ENCODE measurements around the gene PLD1.

Gene PLD1

GRCh38 chr3:171790898-171791691, 19.2 kb downstream of the PLD1 start:
- Histone ChIP-seq H3K4me1 (ENCODE audit: control insufficient read depth, insufficient read depth, low read length) (peaks cover 11% of the 10 kb centered on the region), H3K4me3 (ENCODE audit: low read depth, low read length) (no peak overlapping the region), H3K27me3 (ENCODE audit: control insufficient read depth, insufficient read depth, low read length) (no peaks in the 10 kb centered on the region), H3K9me3 (ENCODE audit: control insufficient read depth, insufficient read depth, low read length) (no peaks in the 10 kb centered on the region), H3K27ac (ENCODE audit: low read depth, low read length) (peak overlapping the region; percentile 74), H3K36me3 (ENCODE audit: control insufficient read depth, insufficient read depth, low read length) (no peaks in the 10 kb centered on the region), H3K9ac (ENCODE audit: low read depth, low read length) (no peak overlapping the region)

DNA sequence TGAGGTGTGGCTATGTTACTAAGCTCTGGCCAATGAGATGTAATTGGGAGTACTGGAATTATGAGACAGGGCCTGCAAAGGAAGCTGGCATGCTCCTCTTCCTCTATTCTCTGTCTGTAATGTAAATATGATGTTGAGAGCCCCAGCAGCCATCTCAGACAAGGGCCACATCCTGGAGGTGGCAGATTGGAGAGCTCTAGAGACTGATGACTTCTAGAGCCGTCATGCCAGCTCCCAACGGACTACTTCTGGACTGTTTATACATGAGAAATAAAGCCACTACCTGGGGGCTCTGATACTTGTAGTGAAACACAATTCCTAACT, 19.7 kb downstream of the PLD1 start:
- no peaks in the 10 kb centered on the region for H3K27me3 ChIP-seq (ENCODE audit: control insufficient read depth, insufficient read depth, low read length)
- H3K4me1 ChIP-seq (ENCODE audit: control insufficient read depth, insufficient read depth, low read length), result peaks cover 11% of the 10 kb centered on the region
- H3K27ac ChIP-seq (ENCODE audit: low read depth, low read length), result no peak overlapping the region
- no peaks in the 10 kb centered on the region for H3K9me3 ChIP-seq (ENCODE audit: control insufficient read depth, insufficient read depth, low read length)
- H3K9ac ChIP-seq (ENCODE audit: low read depth, low read length), result no peak overlapping the region
- H3K4me3 ChIP-seq (ENCODE audit: low read depth, low read length), result no peak overlapping the region
- no peaks in the 10 kb centered on the region for H3K36me3 ChIP-seq (ENCODE audit: control insufficient read depth, insufficient read depth, low read length)

DNA sequence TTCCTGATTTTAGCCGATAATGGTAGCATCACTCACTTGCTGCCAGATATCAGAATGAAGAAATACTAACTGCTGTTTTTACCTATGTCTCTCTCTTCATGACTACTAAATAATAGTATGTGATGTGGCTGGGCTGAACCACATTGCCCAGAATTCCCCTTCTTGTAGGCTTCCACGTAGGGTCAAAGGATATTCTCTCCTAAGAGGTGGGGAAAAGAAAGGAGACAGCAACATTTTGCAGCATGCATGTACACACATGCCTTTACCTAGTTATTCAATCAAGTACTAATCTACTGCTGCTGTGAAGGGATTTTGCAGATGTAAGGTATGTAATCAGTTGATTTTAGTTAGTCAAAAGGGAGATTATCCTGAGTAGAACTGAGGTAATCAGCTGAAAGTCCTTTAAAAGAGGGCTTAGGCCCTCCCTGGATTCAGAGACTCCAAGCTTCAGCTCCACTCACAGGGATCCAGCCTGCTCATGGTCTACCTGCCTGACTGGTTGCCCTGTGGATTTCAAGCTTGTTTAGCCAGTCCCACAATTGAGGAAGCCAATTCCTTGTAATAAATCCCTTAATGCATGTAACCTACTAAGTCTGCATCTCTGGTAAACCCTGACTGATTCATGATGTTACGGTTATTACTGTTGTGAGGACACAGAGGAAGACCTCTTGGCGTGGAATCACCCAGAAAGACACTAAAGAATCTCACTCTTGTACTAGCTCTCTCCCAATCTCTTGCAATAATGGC, 20.4 kb downstream of the PLD1 start:
- H3K9ac ChIP-seq (ENCODE audit: low read depth, low read length), result no peak overlapping the region
- no peak overlapping the region for H3K27ac ChIP-seq (ENCODE audit: low read depth, low read length)
- peaks cover 11% of the 10 kb centered on the region for H3K4me1 ChIP-seq (ENCODE audit: control insufficient read depth, insufficient read depth, low read length)
- no peak overlapping the region for H3K4me3 ChIP-seq (ENCODE audit: low read depth, low read length)
- H3K27me3 ChIP-seq (ENCODE audit: control insufficient read depth, insufficient read depth, low read length), result no peaks in the 10 kb centered on the region
- H3K9me3 ChIP-seq (ENCODE audit: control insufficient read depth, insufficient read depth, low read length), result no peaks in the 10 kb centered on the region
- no peaks in the 10 kb centered on the region for H3K36me3 ChIP-seq (ENCODE audit: control insufficient read depth, insufficient read depth, low read length)

- H3K27me3 ChIP-seq (ENCODE audit: control insufficient read depth, insufficient read depth, low read length), result no peaks in the 10 kb centered on the region
- no peak overlapping the region for H3K27ac ChIP-seq (ENCODE audit: low read depth, low read length)
- H3K4me1 ChIP-seq (ENCODE audit: control insufficient read depth, insufficient read depth, low read length), result peaks cover 11% of the 10 kb centered on the region
- H3K4me3 ChIP-seq (ENCODE audit: low read depth, low read length), result no peak overlapping the region
- no peak overlapping the region for H3K9ac ChIP-seq (ENCODE audit: low read depth, low read length)
- H3K9me3 ChIP-seq (ENCODE audit: control insufficient read depth, insufficient read depth, low read length), result no peaks in the 10 kb centered on the region
- H3K36me3 ChIP-seq (ENCODE audit: control insufficient read depth, insufficient read depth, low read length), result no peaks in the 10 kb centered on the region
These were observed 21.5 kb downstream of the PLD1 start for GRCh38 chr3:171788546-171789351.

DNA sequence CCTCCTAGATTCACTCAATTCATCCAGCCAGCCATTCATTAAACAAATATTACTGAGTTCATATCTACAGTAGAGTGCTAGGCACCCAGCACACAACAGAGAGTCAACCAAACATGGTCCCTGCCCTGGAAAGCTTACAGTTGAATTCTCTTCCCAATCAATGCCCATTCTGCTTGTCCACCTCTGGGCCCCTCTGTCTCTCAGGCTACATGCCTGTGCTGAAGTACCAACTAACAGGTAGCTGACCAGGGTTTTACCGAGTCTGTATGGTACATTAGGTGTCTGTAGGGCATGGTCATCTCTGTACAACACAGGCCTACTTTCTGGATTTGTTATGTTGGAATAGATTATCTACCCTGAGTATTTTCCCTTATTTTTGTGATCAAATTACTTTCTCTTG, 23.3 kb downstream of the PLD1 start:
- H3K36me3 ChIP-seq (ENCODE audit: control insufficient read depth, insufficient read depth, low read length), result no peaks in the 10 kb centered on the region
- peaks cover 10% of the 10 kb centered on the region for H3K4me1 ChIP-seq (ENCODE audit: control insufficient read depth, insufficient read depth, low read length)
- no peaks in the 10 kb centered on the region for H3K27me3 ChIP-seq (ENCODE audit: control insufficient read depth, insufficient read depth, low read length)
- no peak overlapping the region for H3K4me3 ChIP-seq (ENCODE audit: low read depth, low read length)
- no peak overlapping the region for H3K9ac ChIP-seq (ENCODE audit: low read depth, low read length)
- H3K27ac ChIP-seq (ENCODE audit: low read depth, low read length), result no peak overlapping the region
- no peaks in the 10 kb centered on the region for H3K9me3 ChIP-seq (ENCODE audit: control insufficient read depth, insufficient read depth, low read length)

GRCh38 chr3:171784937-171785336, 25.3 kb downstream of the PLD1 start:
- Histone ChIP-seq H3K9me3 (ENCODE audit: control insufficient read depth, insufficient read depth, low read length) (no peaks in the 10 kb centered on the region), H3K27ac (ENCODE audit: low read depth, low read length) (no peak overlapping the region), H3K9ac (ENCODE audit: low read depth, low read length) (no peak overlapping the region), H3K27me3 (ENCODE audit: control insufficient read depth, insufficient read depth, low read length) (no peaks in the 10 kb centered on the region), H3K4me1 (ENCODE audit: control insufficient read depth, insufficient read depth, low read length) (no peaks in the 10 kb centered on the region), H3K36me3 (ENCODE audit: control insufficient read depth, insufficient read depth, low read length) (no peaks in the 10 kb centered on the region), H3K4me3 (ENCODE audit: low read depth, low read length) (no peak overlapping the region)

GRCh38 chr3:171784387-171784786, 25.9 kb downstream of the PLD1 start:
- H3K36me3 ChIP-seq (ENCODE audit: control insufficient read depth, insufficient read depth, low read length), result no peaks in the 10 kb centered on the region
- no peaks in the 10 kb centered on the region for H3K9me3 ChIP-seq (ENCODE audit: control insufficient read depth, insufficient read depth, low read length)
- H3K9ac ChIP-seq (ENCODE audit: low read depth, low read length), result no peak overlapping the region
- no peaks in the 10 kb centered on the region for H3K4me1 ChIP-seq (ENCODE audit: control insufficient read depth, insufficient read depth, low read length)
- no peak overlapping the region for H3K27ac ChIP-seq (ENCODE audit: low read depth, low read length)
- H3K4me3 ChIP-seq (ENCODE audit: low read depth, low read length), result no peak overlapping the region
- H3K27me3 ChIP-seq (ENCODE audit: control insufficient read depth, insufficient read depth, low read length), result no peaks in the 10 kb centered on the region

- Histone ChIP-seq H3K4me3 (ENCODE audit: low read depth, low read length) (no peak overlapping the region), H3K36me3 (ENCODE audit: control insufficient read depth, insufficient read depth, low read length) (no peaks in the 10 kb centered on the region), H3K27ac (ENCODE audit: low read depth, low read length) (no peak overlapping the region), H3K27me3 (ENCODE audit: control insufficient read depth, insufficient read depth, low read length) (no peaks in the 10 kb centered on the region), H3K9me3 (ENCODE audit: control insufficient read depth, insufficient read depth, low read length) (no peaks in the 10 kb centered on the region), H3K4me1 (ENCODE audit: control insufficient read depth, insufficient read depth, low read length) (no peaks in the 10 kb centered on the region), H3K9ac (ENCODE audit: low read depth, low read length) (no peak overlapping the region)
These were observed 26.7 kb downstream of the PLD1 start for GRCh38 chr3:171783626-171784025.

DNA sequence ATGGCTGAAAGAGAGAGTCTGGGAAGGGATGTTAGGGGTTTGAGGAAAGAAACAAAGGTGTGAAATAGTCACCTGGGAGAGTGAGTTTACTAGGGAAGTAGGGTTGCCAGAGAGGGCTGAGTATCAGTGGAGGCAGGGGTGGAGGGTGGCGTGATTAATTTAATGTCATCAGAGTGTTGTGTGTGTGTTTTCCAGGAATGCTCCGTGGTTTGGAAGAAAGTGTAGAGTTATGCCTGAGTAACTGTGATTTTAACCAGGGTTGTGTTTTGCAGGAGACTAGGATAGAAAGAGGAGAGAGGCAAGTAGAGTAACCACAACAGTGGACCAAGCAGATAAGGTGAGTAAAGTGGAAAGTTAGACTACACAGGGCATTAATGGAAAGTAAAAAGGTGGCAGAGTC, 27.2 kb downstream of the PLD1 start:
- Histone ChIP-seq H3K9me3 (ENCODE audit: control insufficient read depth, insufficient read depth, low read length) (no peaks in the 10 kb centered on the region), H3K9ac (ENCODE audit: low read depth, low read length) (no peak overlapping the region), H3K4me3 (ENCODE audit: low read depth, low read length) (no peak overlapping the region), H3K36me3 (ENCODE audit: control insufficient read depth, insufficient read depth, low read length) (no peaks in the 10 kb centered on the region), H3K27ac (ENCODE audit: low read depth, low read length) (no peak overlapping the region), H3K27me3 (ENCODE audit: control insufficient read depth, insufficient read depth, low read length) (no peaks in the 10 kb centered on the region), H3K4me1 (ENCODE audit: control insufficient read depth, insufficient read depth, low read length) (no peaks in the 10 kb centered on the region)

DNA sequence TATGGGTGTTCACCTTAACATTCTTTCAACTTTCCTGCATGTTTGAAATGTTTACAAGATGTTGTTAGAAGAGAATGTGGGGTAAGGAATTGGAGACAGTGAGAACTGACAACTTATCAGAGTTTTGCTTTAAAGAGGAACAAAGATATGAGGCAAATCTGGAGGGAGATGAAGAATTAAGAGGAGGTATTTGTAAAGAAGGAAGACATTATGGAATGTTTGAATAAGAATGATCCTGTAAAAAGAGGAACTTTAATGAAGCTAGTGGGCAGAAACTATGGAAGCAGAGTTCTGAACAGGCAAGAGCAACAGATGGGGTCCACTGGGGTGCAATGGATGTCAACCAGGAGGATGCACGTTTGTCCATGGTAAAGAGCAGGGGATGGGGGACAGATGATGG, 27.7 kb downstream of the PLD1 start:
- peaks cover 2% of the 10 kb centered on the region for H3K4me1 ChIP-seq (ENCODE audit: control insufficient read depth, insufficient read depth, low read length)
- H3K27me3 ChIP-seq (ENCODE audit: control insufficient read depth, insufficient read depth, low read length), result no peaks in the 10 kb centered on the region
- H3K9me3 ChIP-seq (ENCODE audit: control insufficient read depth, insufficient read depth, low read length), result no peaks in the 10 kb centered on the region
- no peak overlapping the region for H3K27ac ChIP-seq (ENCODE audit: low read depth, low read length)
- H3K9ac ChIP-seq (ENCODE audit: low read depth, low read length), result no peak overlapping the region
- no peak overlapping the region for H3K4me3 ChIP-seq (ENCODE audit: low read depth, low read length)
- H3K36me3 ChIP-seq (ENCODE audit: control insufficient read depth, insufficient read depth, low read length), result no peaks in the 10 kb centered on the region

DNA sequence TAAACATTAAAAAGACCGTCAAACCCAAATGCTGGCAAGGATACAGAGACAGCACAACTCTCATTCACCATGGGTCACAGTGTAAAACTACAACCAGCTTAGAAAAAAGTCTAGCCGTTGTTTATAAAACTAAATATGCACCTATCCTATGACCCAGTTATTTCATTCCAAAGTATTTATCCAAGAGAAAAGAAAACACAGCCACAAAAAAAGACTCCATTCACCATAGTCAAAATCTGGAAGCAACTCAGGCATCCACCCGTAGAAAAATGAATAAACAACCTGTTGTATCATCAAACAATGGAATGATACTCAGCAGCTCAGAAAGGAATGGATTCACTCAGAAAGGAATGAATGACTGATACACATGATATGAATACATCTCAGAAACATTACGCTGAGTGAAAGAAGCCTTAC, 28.6 kb downstream of the PLD1 start:
- no peaks in the 10 kb centered on the region for H3K36me3 ChIP-seq (ENCODE audit: control insufficient read depth, insufficient read depth, low read length)
- H3K4me3 ChIP-seq (ENCODE audit: low read depth, low read length), result no peak overlapping the region
- no peaks in the 10 kb centered on the region for H3K27me3 ChIP-seq (ENCODE audit: control insufficient read depth, insufficient read depth, low read length)
- no peak overlapping the region for H3K27ac ChIP-seq (ENCODE audit: low read depth, low read length)
- no peak overlapping the region for H3K9ac ChIP-seq (ENCODE audit: low read depth, low read length)
- peaks cover 9% of the 10 kb centered on the region for H3K4me1 ChIP-seq (ENCODE audit: control insufficient read depth, insufficient read depth, low read length)
- H3K9me3 ChIP-seq (ENCODE audit: control insufficient read depth, insufficient read depth, low read length), result no peaks in the 10 kb centered on the region

Data from HUES48 (cell line).